Measurements from ENCODE around the gene BCL2L11. TPM values are rescaled to one million over a fixed set of nuclear protein-coding genes. Genes with fewer than 3 reads are reported as not detected.

Gene BCL2L11
- total RNA-seq, 1 donor from 2014 or later = 8.4 TPM

DNA sequence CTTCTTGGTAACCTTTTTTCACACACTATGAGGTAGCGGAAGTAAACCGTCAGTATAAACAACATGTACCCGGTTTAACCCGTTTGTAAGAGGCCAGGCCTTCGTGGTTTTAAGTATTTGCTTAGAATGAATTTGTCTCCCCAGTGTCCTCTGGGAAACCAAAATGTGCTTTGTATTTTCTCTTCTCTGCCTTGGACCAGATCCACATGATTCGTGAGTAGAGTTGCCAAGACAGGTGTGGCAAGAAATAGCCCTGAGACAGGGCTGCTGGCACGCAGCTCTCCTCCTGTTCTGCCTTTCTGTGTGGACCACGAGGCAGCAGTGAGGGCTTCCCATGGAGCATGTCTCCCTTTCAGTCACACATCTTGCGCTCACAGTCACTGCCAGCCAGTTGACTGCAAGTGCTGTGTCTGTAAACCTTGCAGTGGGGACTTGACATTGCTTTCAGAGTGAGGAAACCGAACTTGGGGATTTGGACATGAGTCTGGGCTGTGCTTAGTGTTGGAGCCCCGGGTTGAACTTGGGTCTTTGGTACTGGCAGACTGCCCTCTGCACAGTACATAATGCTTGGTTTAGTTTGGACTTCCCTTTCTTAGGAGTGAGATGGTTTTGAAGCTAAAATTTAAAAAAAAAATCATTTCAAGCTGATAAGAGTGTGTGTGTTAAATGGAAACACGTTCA lies 19.1 kb downstream of the BCL2L11 start:
- H3K4me1 ChIP-seq = peaks cover 37% of the 10 kb centered on the region
- H3K27ac ChIP-seq (replicated peaks) = no peak overlapping the region
- DNase-seq = no peak
- no peak overlapping the region for H3K4me3 ChIP-seq
- H3K27me3 ChIP-seq (ENCODE audit: low read depth) = no peaks in the 10 kb centered on the region
- no peaks in the 10 kb centered on the region for H3K9me3 ChIP-seq (replicated peaks)
- intact Hi-C loops (cut with micrococcal nuclease) = no loop called here
- TF ChIP-seq, protein P1, sequence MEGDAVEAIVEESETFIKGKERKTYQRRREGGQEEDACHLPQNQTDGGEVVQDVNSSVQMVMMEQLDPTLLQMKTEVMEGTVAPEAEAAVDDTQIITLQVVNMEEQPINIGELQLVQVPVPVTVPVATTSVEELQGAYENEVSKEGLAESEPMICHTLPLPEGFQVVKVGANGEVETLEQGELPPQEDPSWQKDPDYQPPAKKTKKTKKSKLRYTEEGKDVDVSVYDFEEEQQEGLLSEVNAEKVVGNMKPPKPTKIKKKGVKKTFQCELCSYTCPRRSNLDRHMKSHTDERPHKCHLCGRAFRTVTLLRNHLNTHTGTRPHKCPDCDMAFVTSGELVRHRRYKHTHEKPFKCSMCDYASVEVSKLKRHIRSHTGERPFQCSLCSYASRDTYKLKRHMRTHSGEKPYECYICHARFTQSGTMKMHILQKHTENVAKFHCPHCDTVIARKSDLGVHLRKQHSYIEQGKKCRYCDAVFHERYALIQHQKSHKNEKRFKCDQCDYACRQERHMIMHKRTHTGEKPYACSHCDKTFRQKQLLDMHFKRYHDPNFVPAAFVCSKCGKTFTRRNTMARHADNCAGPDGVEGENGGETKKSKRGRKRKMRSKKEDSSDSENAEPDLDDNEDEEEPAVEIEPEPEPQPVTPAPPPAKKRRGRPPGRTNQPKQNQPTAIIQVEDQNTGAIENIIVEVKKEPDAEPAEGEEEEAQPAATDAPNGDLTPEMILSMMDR (IDR thresholded peaks at IDR 0.05; ENCODE audit: borderline replicate concordance) = no peak
- peaks cover 6% of the 10 kb centered on the region for H3K36me3 ChIP-seq

DNA sequence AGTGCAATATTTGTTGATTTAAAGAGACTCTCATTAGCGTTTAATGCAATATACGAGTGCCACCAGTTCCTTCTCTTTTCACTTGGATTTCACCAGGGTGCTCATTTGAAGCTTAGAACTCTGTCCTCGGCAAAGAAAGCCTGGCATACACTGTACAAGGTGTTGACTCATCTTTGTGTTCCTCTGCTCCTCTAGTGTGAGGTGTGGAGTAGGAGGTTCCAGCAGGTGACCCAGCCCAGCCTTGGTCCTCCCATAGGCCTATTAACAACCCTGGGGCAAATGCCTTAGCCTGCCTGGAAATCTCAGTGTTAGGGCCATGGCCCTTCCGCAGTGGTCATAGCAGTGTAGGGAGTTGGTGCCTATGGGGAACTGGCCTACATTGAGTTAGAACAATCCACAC lies 20.1 kb downstream of the BCL2L11 start:
- no peak overlapping the region for H3K27ac ChIP-seq (replicated peaks)
- intact Hi-C loops (cut with micrococcal nuclease) = no loop called here
- peaks cover 27% of the 10 kb centered on the region for H3K4me1 ChIP-seq
- no peak for DNase-seq
- no peaks in the 10 kb centered on the region for H3K9me3 ChIP-seq (replicated peaks)
- H3K4me3 ChIP-seq = no peak overlapping the region
- peaks cover 6% of the 10 kb centered on the region for H3K36me3 ChIP-seq
- H3K27me3 ChIP-seq (ENCODE audit: low read depth) = no peaks in the 10 kb centered on the region
- TF ChIP-seq, protein P1 (IDR thresholded peaks at IDR 0.05; ENCODE audit: borderline replicate concordance) = no peak

DNA sequence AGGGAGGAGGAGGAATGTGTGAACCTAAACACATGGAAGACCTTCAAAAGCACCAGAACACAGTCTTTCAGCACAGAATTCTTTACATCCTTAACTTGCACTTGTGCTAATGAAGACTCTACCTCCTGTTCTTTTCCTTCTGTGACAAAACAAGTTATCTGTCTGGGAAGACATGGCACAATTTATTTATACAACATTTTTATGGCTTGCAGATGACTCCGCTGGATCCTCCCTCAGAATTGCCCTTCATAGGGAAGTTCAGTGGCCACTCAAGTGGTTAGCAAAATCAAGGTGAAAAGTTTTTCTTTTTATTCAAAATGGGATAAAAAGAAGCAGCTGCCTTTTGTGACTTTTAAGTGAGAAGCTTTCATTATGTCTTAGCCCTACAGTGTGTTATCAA lies 21.4 kb downstream of the BCL2L11 start:
- intact Hi-C loops (cut with micrococcal nuclease) = no loop called here
- H3K4me1 ChIP-seq = peaks cover 22% of the 10 kb centered on the region
- no peaks in the 10 kb centered on the region for H3K9me3 ChIP-seq (replicated peaks)
- no peaks in the 10 kb centered on the region for H3K27me3 ChIP-seq (ENCODE audit: low read depth)
- H3K36me3 ChIP-seq = peaks cover 6% of the 10 kb centered on the region
- H3K4me3 ChIP-seq = no peak overlapping the region
- H3K27ac ChIP-seq (replicated peaks) = no peak overlapping the region
- TF ChIP-seq, protein P1 (IDR thresholded peaks at IDR 0.05; ENCODE audit: borderline replicate concordance) = no peak
- no peak for DNase-seq

DNA sequence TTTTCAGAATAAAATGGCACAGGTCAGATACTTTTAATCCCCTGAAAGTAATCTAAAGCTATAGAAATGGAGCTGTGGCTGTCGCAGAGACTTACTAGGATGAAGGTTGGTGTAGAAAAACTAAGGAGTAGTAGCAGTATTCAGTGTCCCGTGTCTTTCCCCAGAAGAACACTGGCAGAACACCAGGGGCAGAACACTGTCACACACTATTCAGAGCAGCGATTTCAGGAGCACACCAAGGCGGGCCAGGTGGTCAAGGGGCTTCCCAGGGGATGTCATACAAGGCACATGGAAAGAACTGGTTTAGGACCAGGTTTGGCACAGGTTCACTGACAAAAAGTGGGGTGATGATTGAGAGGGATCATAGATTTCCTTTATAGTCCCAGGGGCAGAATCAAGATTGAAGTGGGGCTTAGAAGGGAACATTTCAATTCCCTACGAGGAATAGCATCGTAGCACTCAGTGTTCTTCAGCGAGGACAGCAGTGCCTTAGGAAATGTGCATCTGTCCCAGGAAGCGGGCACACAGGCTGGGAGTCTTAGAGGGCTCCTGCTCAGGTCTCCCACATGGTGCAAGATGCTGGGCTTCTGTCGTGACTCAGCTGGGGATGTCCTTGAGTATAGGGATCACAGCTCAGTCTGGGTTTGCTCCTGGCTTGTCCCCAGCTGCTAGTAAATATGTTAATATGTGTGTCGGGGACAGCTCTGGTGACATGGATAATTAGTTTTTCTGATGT lies 22.6 kb downstream of the BCL2L11 start:
- Histone ChIP-seq H3K27ac (replicated peaks) (no peak overlapping the region), H3K27me3 (ENCODE audit: low read depth) (no peaks in the 10 kb centered on the region), H3K4me3 (no peak overlapping the region), H3K36me3 (peaks cover 6% of the 10 kb centered on the region), H3K4me1 (peaks cover 20% of the 10 kb centered on the region), H3K9me3 (replicated peaks) (no peaks in the 10 kb centered on the region)
- intact Hi-C loops (cut with micrococcal nuclease) = no loop called here
- TF ChIP-seq, protein P1 (IDR thresholded peaks at IDR 0.05; ENCODE audit: borderline replicate concordance) = no peak
- no peak for DNase-seq

DNA sequence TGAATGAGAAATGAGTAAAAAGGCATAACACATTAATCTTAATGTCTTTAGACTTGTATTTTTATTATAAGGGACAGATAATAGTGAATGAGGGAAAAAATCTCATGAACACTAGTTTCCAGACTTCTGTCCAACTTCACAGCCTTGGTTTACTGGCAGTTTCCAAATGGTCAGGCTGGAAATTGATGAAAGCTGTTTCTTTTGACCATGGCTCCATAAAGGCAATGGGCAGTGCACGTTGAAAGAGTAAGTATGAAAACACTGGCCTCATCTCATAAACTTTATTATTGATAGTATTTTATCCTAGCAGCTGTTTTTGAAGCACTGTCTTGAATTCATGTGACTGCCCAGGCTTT lies 23.1 kb downstream of the BCL2L11 start:
- TF ChIP-seq, protein P1 (IDR thresholded peaks at IDR 0.05; ENCODE audit: borderline replicate concordance) = no peak

More for the DNA sequence above, 23.1 kb downstream of the BCL2L11 start:
- DNase-seq = no peak
- H3K27me3 ChIP-seq (ENCODE audit: low read depth) = no peaks in the 10 kb centered on the region
- intact Hi-C loops (cut with micrococcal nuclease) = no loop called here
- H3K4me1 ChIP-seq = peaks cover 20% of the 10 kb centered on the region
- no peaks in the 10 kb centered on the region for H3K9me3 ChIP-seq (replicated peaks)
- peaks cover 6% of the 10 kb centered on the region for H3K36me3 ChIP-seq
- H3K4me3 ChIP-seq = no peak overlapping the region
- H3K27ac ChIP-seq (replicated peaks) = no peak overlapping the region

Measured in left ventricle myocardium inferior (tissue), 1 donor.